GM12892 (cell line): Measurements from ENCODE around the gene TEX14.

Experiments used
- POLR2A ChIP-seq: IDR thresholded peaks from 2 replicates; pipeline ENCODE4 v1.6.1; 2011; ENCODE audit warnings: low read depth, low read length, control low read depth
- POLR2AphosphoS5 ChIP-seq: IDR thresholded peaks from 2 replicates; pipeline ENCODE4 v1.6.1; 2011; ENCODE audit warnings: low read depth, low read length, control low read depth

GRCh38 chr17:58688521-58688920 lies 3.3 kb downstream of the TEX14 start:
- TF ChIP-seq POLR2AphosphoS5 (no peak), POLR2A (no peak)
